Limb (tissue), 2 donors: ENCODE results near the gene SH3D21.

ENCODE experiments used
- DNase-seq, 2 donors: peaks; one replicate each; pipeline ENCODE4 v3.0.0-alpha.2; 2016; ENCODE audit errors: extremely low spot score in 2 of 2

Gene SH3D21

DNA sequence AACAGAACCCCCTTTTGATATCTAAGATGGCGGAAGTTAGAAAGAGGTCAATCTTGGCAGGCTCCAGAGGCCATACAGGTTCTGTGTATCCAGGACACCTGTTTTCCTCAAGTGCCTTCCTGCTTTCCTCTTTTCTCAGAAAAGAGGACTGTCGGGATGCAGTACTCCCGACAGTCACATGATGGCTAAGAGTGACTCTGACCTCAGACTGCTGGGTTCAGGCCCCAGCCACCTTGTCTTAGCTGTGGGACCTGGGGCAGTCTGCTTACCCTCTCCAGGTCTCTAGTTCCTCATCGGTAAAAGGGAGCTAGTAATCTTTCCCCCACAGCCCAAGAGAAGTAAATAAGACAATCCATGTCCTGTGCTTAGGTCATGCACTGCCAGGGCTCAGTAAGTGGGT is 49.6 kb downstream of the SH3D21 start:
- DNase-seq, result no peak

DNA sequence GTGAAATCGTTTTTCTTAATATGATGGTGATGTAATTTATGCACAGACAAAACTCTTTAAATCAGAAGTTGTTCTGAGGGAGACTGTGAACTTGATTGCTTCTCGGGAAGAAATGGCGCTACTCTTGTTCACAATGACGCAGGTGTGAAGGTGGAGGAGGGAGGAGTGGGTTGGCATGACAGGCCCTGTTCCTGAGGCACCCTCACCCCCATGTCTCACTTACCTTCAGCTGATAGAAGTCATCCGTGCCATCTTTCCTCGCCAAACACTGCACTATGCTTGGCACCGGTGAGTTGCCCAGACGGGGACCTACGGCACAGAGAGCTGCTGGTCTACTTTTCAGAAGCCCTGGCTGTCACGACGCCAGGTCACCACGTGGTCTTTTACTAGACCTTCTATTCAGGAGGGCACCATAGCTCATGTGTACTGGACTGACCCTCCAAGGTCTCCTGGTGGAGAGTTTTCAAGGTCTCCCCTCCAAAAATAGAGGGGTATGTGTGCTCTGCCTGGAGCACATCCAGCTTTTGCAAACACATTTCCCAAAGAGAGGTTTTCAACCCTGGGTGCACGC is 52.4 kb downstream of the SH3D21 start:
- no peak for DNase-seq

DNA sequence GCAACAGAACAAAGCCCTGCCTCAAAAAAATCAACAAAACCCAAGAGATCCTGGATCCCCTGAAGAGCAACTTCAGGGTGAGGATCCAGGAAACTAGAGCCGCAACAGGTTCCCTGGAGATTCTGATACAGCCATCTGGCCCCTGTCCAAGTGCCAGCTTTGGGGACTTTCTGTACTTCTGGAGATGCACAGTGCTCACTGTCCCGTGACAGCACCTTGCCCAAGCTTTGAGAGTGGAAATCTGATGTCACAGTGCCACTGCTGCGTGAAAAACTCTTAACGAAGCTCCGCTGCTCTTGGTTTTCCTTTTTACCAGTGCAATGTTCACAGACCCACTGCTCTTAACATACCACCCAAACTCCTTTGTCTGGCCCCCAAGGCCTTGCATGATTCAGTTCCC is 53.2 kb downstream of the SH3D21 start:
- no peak for DNase-seq

DNA sequence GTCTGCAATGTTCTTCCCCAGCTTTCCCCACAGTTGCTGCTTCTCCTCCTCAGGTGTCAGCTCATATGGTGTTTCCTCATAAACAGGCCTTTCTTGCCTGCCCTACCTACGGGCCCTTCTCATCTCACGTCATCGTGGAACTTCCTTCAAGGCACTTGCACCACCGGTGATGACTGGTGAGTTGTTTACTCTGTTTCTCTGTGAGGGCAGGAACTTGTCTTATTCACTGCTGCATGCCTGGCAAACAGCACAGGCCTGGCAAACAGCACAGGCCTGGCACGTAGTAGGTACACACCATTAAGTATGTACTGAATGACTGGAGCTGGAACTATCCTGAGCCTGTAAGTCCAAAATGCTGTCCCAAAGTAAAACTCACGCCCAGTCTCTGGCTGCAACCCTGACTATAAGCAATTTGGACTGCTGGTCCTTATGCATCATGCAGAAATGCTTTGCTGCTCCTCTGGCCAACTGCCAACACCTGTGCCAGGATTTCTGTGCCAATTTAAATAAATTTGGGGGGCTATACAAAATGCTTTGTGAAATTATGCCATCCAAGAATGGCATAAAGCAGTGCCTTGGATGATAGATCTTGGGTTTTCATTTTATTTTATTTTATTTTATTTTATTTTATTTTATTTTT is 53.9 kb downstream of the SH3D21 start:
- no peak for DNase-seq

DNA sequence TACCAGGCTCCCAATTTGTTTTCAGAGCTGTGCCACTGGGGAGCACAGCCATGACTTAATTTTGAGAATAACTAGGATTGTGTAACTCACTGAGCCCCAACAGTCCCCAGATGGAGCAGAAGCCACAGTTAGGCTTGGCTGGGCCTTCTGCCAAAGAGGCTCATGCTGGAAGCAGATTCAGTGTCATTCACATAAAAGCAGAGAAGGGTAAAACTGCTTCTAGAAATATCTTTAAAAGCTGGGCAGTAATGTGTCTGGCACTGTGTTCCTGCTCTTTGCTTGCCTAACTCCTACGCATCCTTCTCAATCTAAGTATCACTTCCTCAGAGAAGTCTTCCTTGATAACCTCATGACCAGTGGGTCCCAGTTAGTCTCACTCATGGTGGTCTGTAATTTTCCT is 59.2 kb downstream of the SH3D21 start:
- no peak for DNase-seq

DNA sequence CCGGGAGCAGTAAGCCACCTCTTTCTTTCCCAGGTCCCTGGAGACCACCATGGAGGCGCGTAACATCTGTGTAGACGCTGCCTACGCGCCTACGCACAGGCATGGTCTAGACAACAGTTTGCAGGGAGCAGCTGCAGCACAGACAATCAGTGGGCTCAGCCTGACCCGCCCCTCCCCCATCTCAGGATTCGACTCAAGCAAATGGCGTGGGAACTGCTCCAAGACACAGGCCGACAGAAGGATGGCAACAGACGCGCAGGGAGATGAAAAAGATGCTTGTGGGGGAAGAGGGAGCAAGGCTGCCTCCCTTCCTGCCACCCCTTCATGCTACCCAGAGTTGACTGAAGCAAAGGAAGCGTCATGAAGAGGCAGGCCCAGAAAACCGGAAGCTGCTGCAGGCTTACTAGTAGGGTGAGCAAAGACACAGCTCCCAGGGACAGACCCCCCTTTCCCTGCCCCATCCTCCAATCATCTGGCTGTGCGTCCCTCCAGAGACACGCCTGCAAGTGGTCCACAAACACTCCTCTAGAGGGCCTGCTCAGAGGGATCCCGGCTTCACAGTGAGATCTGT is 60.0 kb downstream of the SH3D21 start:
- DNase-seq, result peak; percentile 79 to 84

DNA sequence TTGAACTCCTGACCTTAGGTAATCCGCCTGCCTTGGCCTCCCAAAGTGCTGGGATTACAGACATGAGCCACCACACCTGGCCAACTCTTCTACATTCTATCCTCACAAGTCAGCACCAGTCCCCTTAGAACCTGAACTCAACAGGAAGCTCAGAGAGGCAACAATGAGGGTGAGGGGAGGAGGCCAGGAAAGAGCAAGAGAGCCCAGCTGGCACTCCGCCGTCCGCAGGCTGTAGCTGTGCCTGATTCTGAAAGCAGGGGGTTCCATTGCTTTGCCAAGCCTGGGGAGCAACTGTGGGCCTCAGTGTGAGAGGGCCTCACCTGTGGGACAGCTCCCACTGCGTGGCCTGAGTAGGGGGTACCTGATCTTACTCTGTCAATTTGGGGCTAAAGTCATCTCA is 60.9 kb downstream of the SH3D21 start:
- DNase-seq, result no peak

DNA sequence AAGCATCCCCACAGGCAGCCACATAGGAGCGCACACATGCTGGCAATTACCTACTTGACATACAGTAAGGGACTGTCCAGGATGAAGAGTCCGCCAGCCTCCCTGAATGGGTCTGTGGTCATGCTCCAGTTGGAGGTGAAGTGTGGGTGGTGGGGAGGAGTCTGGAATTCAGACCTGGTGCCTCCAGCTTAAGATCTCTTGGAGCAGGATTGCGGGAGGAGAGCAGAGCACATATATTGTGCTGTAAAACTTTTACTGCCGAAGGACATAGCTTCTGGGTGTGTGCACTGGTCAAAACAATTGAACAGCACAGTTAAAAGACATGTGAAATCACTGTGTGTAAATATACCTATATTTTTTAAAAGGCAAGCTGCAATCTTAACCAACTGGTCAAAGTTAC is 61.6 kb downstream of the SH3D21 start:
- no peak for DNase-seq

DNA sequence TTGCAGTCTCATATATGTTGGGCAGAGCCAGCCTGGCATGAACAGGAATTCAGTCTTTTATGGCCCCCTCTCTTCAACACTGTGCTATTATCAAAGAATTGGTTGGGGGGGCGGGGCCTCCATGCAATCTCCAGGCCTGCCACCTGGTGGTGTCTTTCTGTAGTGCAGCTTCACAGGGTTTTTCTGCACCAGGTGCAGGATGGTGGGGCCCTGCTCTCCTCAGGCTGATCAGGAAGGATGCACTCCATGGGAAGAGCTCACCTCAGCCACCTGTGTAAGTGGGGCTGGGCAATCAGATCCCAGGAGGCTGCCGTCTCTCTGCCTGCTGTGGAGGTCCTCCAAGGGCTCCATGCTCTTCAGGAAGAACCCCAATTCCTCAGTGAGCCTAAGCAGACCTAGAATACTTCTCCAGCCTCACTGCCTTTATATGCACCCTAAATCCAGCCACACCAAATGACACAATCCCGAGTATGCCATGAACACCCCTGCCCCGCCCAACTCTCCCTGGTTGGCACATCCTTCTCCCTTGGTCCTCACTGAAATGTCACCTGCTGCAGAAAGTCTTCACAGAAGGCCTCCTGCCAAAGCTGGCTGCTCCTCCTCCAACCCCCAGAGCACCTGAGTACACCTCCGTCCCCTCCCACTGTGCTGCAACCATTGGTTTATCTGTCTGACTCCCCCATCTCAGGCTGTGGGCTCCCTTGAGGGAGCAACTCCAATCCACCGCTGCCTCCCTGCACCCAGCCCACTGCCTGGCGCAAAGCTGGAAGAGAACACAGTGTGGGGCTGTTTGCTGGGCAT is 63.1 kb downstream of the SH3D21 start:
- DNase-seq, result peak; percentile 70 to 89
